ENCODE results near the gene LYZL2.
"Not testable (repeated sequence)": the region's sequence is repeated elsewhere in the genome, so short reads cannot be mapped to it uniquely, and the experiment has no call there.

Gene LYZL2

GRCh38 chr10:30647089-30647488 lies 17.5 kb upstream of the LYZL2 start:
- ATAC-seq = no peak
- TF ChIP-seq CSRNP3 (CRISPR knock-in tag; IDR thresholded peaks at IDR 0.05) (no peak), ESRRG (CRISPR knock-in tag; IDR thresholded peaks at IDR 0.05) (no peak), ZC3H10 (CRISPR knock-in tag; IDR thresholded peaks at IDR 0.05) (no peak), ZFP3 (CRISPR knock-in tag; IDR thresholded peaks at IDR 0.05) (no peak), POU6F1 (CRISPR knock-in tag; IDR thresholded peaks at IDR 0.05; ENCODE audit: borderline replicate concordance, low read depth) (no peak), ZNF8 (CRISPR knock-in tag; IDR thresholded peaks at IDR 0.05) (no peak), OSR1 (CRISPR knock-in tag; IDR thresholded peaks at IDR 0.05) (no peak), PATZ1 (CRISPR knock-in tag; IDR thresholded peaks at IDR 0.05; ENCODE audit: borderline replicate concordance) (no peak), ISL1 (CRISPR knock-in tag; IDR thresholded peaks at IDR 0.05) (no peak), GLIS3 (CRISPR knock-in tag; IDR thresholded peaks at IDR 0.05) (no peak), SNAI2 (CRISPR knock-in tag; IDR thresholded peaks at IDR 0.05) (no peak), TOX (CRISPR knock-in tag; IDR thresholded peaks at IDR 0.05; ENCODE audit: borderline replicate concordance) (no peak), TCF4 (CRISPR knock-in tag; IDR thresholded peaks at IDR 0.05; ENCODE audit: borderline replicate concordance) (no peak), ZNF70 (CRISPR knock-in tag; IDR thresholded peaks at IDR 0.05) (no peak), TSHZ2 (CRISPR knock-in tag; IDR thresholded peaks at IDR 0.05) (no peak), ARNTL (CRISPR knock-in tag; IDR thresholded peaks at IDR 0.05; ENCODE audit: borderline replicate concordance, low read depth) (no peak)

GRCh38 chr10:30645340-30645827 lies 15.8 kb upstream of the LYZL2 start:
- no peak for TF ChIP-seq ZNF70 (CRISPR knock-in tag; IDR thresholded peaks at IDR 0.05)
- no peak for TF ChIP-seq ZNF8 (CRISPR knock-in tag; IDR thresholded peaks at IDR 0.05)
- no peak for TF ChIP-seq TCF4 (CRISPR knock-in tag; IDR thresholded peaks at IDR 0.05; ENCODE audit: borderline replicate concordance)
- no peak for TF ChIP-seq OSR1 (CRISPR knock-in tag; IDR thresholded peaks at IDR 0.05)
- TF ChIP-seq PATZ1 (CRISPR knock-in tag; IDR thresholded peaks at IDR 0.05; ENCODE audit: borderline replicate concordance) = no peak
- TF ChIP-seq SNAI2 (CRISPR knock-in tag; IDR thresholded peaks at IDR 0.05) = no peak
- TF ChIP-seq ZFP3 (CRISPR knock-in tag; IDR thresholded peaks at IDR 0.05) = no peak
- ATAC-seq = peak; percentile 83

- peak; percentile 55; the same call in 1 of the 2 replicates for TF ChIP-seq ZNF70 (CRISPR knock-in tag; IDR thresholded peaks at IDR 0.05)
- not testable (repeated sequence) for ATAC-seq
Measured at GRCh38 chr10:30644408-30644861, 14.9 kb upstream of the LYZL2 start.

GRCh38 chr10:30643557-30644199 lies 14.1 kb upstream of the LYZL2 start:
- not testable (repeated sequence) for ATAC-seq

- ATAC-seq = not testable (repeated sequence)
Measured at GRCh38 chr10:30642856-30643255, 13.3 kb upstream of the LYZL2 start.
